ENCODE measurements around the gene PCSK4.

DNA sequence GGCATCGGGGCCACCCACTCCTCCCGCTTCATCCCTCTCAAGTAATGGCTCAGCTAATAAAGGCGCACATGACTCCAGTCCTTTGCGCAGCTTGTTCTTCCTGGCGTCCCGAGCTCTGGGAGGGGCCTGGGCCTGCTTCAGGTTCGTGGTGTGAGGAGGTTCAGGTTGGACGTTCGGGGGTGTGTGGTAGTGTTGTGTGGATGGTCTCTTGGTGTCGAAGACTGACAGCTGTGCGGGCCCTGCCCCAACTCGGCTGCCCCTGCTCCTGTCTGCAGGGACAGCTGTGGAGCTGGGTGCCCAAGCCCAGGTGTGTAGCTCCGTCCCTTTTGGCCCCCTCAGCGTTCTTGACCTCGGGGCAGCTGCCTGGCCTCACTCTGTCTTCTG lies 49.7 kb downstream of the PCSK4 start:
- no peak for TF ChIP-seq EZH2phosphoT487 (IDR thresholded peaks at IDR 0.05; ENCODE audit: borderline replicate concordance, low read length)
- TF ChIP-seq, protein P1, sequence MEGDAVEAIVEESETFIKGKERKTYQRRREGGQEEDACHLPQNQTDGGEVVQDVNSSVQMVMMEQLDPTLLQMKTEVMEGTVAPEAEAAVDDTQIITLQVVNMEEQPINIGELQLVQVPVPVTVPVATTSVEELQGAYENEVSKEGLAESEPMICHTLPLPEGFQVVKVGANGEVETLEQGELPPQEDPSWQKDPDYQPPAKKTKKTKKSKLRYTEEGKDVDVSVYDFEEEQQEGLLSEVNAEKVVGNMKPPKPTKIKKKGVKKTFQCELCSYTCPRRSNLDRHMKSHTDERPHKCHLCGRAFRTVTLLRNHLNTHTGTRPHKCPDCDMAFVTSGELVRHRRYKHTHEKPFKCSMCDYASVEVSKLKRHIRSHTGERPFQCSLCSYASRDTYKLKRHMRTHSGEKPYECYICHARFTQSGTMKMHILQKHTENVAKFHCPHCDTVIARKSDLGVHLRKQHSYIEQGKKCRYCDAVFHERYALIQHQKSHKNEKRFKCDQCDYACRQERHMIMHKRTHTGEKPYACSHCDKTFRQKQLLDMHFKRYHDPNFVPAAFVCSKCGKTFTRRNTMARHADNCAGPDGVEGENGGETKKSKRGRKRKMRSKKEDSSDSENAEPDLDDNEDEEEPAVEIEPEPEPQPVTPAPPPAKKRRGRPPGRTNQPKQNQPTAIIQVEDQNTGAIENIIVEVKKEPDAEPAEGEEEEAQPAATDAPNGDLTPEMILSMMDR (IDR thresholded peaks at IDR 0.05; ENCODE audit: low read depth, low read length, poor library complexity, severe bottlenecking): no peak

All from DOHH2 (cell line).